HepG2 (cell line): Measurements from ENCODE around the gene TRIO. TPM values are rescaled to one million over a fixed set of nuclear protein-coding genes. Genes with fewer than 3 reads are reported as not detected.

Experiments
- ATAC-seq: fragments of 200-7000 bp; cut with Tn5 transposase; 3 replicates; pipeline ENCODE4 v1.9.1; 2020; ENCODE audit warnings: mild to moderate bottlenecking, moderate library complexity
- BruUV-seq: library from RNA; stranded (reverse); fragments of 400-500 nt; replicated peaks from 2 replicates; lab custom pipeline; 2021; lab: Mats Ljungman, UMichigan
- CTCF ChIA-PET: fragments of 300-600 bp; formaldehyde crosslinking; extraction: SDS; loops from one replicate; lab custom pipeline; 2021; ENCODE audit warnings: low total read pairs, inconsistent platforms, low intra/inter-chr PET ratio; lab: Yijun Ruan, JAX
- POLR2A ChIA-PET: fragments of 350-600 bp; sonication (Branson Sonifier 250); formaldehyde crosslinking; loops from one replicate; lab custom pipeline; 2020; ENCODE audit warnings: antibody characterized with exemption, inconsistent platforms; lab: Yijun Ruan, JAX
- DNase-seq: peaks from one replicate; pipeline ENCODE4 v3.0.0-alpha.2; 2015; ENCODE audit warnings: low spot score
- FAIRE-seq: peaks from 3 replicates; lab custom pipeline; 2011; peaks lifted over from hg19 to GRCh38; lab: Jason Lieb, UNC
- H2AFZ ChIP-seq: one replicate; pipeline ENCODE4 v1.6.1; 2011; ENCODE audit warnings: low read length, inconsistent platforms
- H3K27ac ChIP-seq: fragments of 300-600 bp; 3 replicates; pipeline ENCODE4 v1.8.0; 2011; ENCODE audit warnings: mixed run types, mild to moderate bottlenecking, mixed read lengths, low read length, inconsistent platforms; ENCODE audit not compliant: insufficient read depth; ENCODE audit errors: extremely low read length
- H3K27me3 ChIP-seq, 2 experiments: fragments of 200-600 bp in 1 of 2; 2 replicates in 1 of 2; 3 replicates in 1 of 2; pipeline versions ENCODE4 v1.6.0 to v1.8.0; 2011; ENCODE audit warnings: low read length in 2 of 2, mild to moderate bottlenecking in 2 of 2, moderate library complexity in 2 of 2, inconsistent platforms in 1 of 2; ENCODE audit not compliant: insufficient read depth in 2 of 2, control insufficient read depth in 1 of 2
- H3K36me3 ChIP-seq, 2 experiments: fragments of 200-600 bp in 1 of 2; replicated peaks in 1 of 2; 2 replicates in 1 of 2; 3 replicates in 1 of 2; pipeline versions ENCODE4 v1.5.1 to v1.8.0; 2011; ENCODE audit warnings: low read length in 2 of 2, inconsistent platforms in 1 of 2; ENCODE audit not compliant: insufficient read depth in 2 of 2, control insufficient read depth in 1 of 2
- H3K4me1 ChIP-seq: 2 replicates; pipeline ENCODE4 v1.5.1; 2012; ENCODE audit warnings: low read length, inconsistent platforms; ENCODE audit not compliant: insufficient read depth
- H3K4me2 ChIP-seq: 2 replicates; pipeline ENCODE4 v1.6.0; 2011; ENCODE audit warnings: low read depth, low read length, inconsistent platforms
- H3K4me3 ChIP-seq, 3 experiments: fragments of 200-600 bp in 1 of 3; sonication (generic), shearing (Covaris generic) in 1 of 3; replicated peaks in 1 of 3; 2 replicates each; pipeline ENCODE4 v1.5.1; 2011 to 2016; ENCODE audit warnings: low read length in 3 of 3, inconsistent platforms in 2 of 3, low read depth in 2 of 3, mild to moderate bottlenecking in 2 of 3, control low read depth in 1 of 3, mixed read lengths in 1 of 3; ENCODE audit not compliant: insufficient read depth in 1 of 3
- H3K79me2 ChIP-seq: one replicate; pipeline ENCODE4 v1.6.1; 2011; ENCODE audit warnings: low read length, inconsistent platforms; ENCODE audit not compliant: insufficient read depth
- H3K9ac ChIP-seq: 2 replicates; pipeline ENCODE4 v1.6.0; 2011; ENCODE audit warnings: mild to moderate bottlenecking, low read depth, low read length, inconsistent platforms; ENCODE audit not compliant: insufficient read depth
- H3K9me3 ChIP-seq: 2 replicates; pipeline ENCODE4 v1.5.1; 2012; ENCODE audit warnings: mild to moderate bottlenecking, low read length
- H4K20me1 ChIP-seq: 2 replicates; pipeline ENCODE4 v1.6.0; 2011; ENCODE audit warnings: inconsistent platforms, mild to moderate bottlenecking, low read length, moderate library complexity; ENCODE audit not compliant: insufficient read depth
- ARID2 ChIP-seq: sonication (generic); formaldehyde crosslinking; IDR thresholded peaks from 2 replicates; pipeline ENCODE4 v1.8.1; 2022; ENCODE audit warnings: mild to moderate bottlenecking, missing genetic modification reagents, borderline replicate concordance
- EEA1 ChIP-seq: sonication (generic); formaldehyde crosslinking; IDR thresholded peaks from 2 replicates; pipeline ENCODE4 v1.5.1; 2020; ENCODE audit warnings: mild to moderate bottlenecking, missing genetic modification reagents, borderline replicate concordance
- ETV6 ChIP-seq: sonication (generic); formaldehyde crosslinking; conservative IDR thresholded peaks from 2 replicates; pipeline ENCODE4 v1.4.0; 2020; ENCODE audit warnings: missing genetic modification reagents
- GABPA ChIP-seq, 2 experiments: IDR thresholded peaks; 2 replicates each; pipeline ENCODE4 v1.6.1; 2011 to 2016; ENCODE audit warnings: low read depth in 2 of 2, low read length in 1 of 2, missing biosample characterization in 1 of 2, missing genetic modification characterization in 1 of 2
- HMGA1 ChIP-seq: sonication (generic); formaldehyde crosslinking; conservative IDR thresholded peaks from 2 replicates; pipeline ENCODE4 v1.4.0; 2020; ENCODE audit warnings: missing genetic modification reagents
- HOXA7 ChIP-seq: sonication (generic); formaldehyde crosslinking; IDR thresholded peaks from 2 replicates; pipeline ENCODE4 v1.8.1; 2022; ENCODE audit warnings: mild to moderate bottlenecking, missing genetic modification reagents, moderate library complexity
- NFE2L2 ChIP-seq: fragments of 150-350 bp; IDR thresholded peaks from 2 replicates; pipeline ENCODE4 v1.6.1; 2014; ENCODE audit warnings: low read length
- PCBP2 ChIP-seq: fragments of 200-400 bp; formaldehyde crosslinking; optimal IDR thresholded peaks from 2 replicates; pipeline ENCODE3; 2018; ENCODE audit warnings: low read length, low read depth; ENCODE audit not compliant: poor library complexity, severe bottlenecking
- RXRB ChIP-seq: IDR thresholded peaks from 2 replicates; pipeline ENCODE4 v1.6.1; 2016; ENCODE audit warnings: borderline replicate concordance, missing genetic modification reagents, missing compliant biosample characterization
- THAP11 ChIP-seq: IDR thresholded peaks from 2 replicates; pipeline ENCODE4 v1.6.1; 2016; ENCODE audit warnings: missing biosample characterization, missing genetic modification reagents
- ZBTB26 ChIP-seq: IDR thresholded peaks from 2 replicates; pipeline ENCODE4 v1.6.1; 2016; ENCODE audit warnings: missing compliant biosample characterization, missing genetic modification reagents, borderline replicate concordance
- ZNF205 ChIP-seq: IDR thresholded peaks from 2 replicates; pipeline ENCODE4 v1.6.1; 2018; ENCODE audit warnings: missing biosample characterization, missing genetic modification reagents
- ZNF367 ChIP-seq: sonication (generic); formaldehyde crosslinking; IDR thresholded peaks from 2 replicates; pipeline ENCODE4 v1.4.0; 2020; ENCODE audit warnings: missing genetic modification reagents, borderline replicate concordance
- ZNF580 ChIP-seq: IDR thresholded peaks from 2 replicates; pipeline ENCODE4 v1.6.1; 2016; ENCODE audit warnings: low read depth, borderline replicate concordance
- ZNF652 ChIP-seq: IDR thresholded peaks from 2 replicates; pipeline ENCODE4 v1.6.1; 2016; ENCODE audit warnings: low read depth, borderline replicate concordance
- ZNF709 ChIP-seq: sonication (generic); formaldehyde crosslinking; IDR thresholded peaks from 2 replicates; pipeline ENCODE4 v1.5.0; 2020; ENCODE audit warnings: mild to moderate bottlenecking, missing genetic modification reagents
- ZSCAN20 ChIP-seq: sonication (generic); formaldehyde crosslinking; IDR thresholded peaks from 2 replicates; pipeline ENCODE4 v1.4.0; 2020; ENCODE audit warnings: missing genetic modification reagents, mild to moderate bottlenecking, borderline replicate concordance
- WGBS: methylation state at CpG from one replicate; pipeline ENCODE4 v1.1.6; 2017; ENCODE audit warnings: low lambda C conversion rate; 5-methylcytosine and 5-hydroxymethylcytosine counted together
- in situ Hi-C: cut with HindIII; loops from 2 replicates; pipeline ENCODE4 v1.10.0; 2017; ENCODE audit warnings: low pct_unique_long_range_greater_than_20kb; ENCODE audit not compliant: extremely low pct_ligation_motif_present
- intact Hi-C: fragments of 100-400 bp; cut with micrococcal nuclease; formaldehyde crosslinking; loops from one replicate; pipeline ENCODE4 v1.10.0; 2022; ENCODE audit not compliant: unreplicated experiment
- polyA plus RNA-seq, 8 experiments: library from polyadenylated mRNA; depleted of rRNA in 3 of 8; stranded (reverse) in 7 of 8; unstranded in 1 of 8; fragments of >200 nt; fragmentation: Illumina TruSeq in 4 of 8; extraction: Trizol in 4 of 8; gene quantifications; 2 replicates each; pipeline versions ENCODE4 v1.2.1 to v1.2.3, GENCODE V29; 2011 to 2016; ENCODE audit warnings: low read depth in 4 of 8, missing spikeins in 1 of 8, mixed read lengths in 1 of 8; ENCODE audit not compliant: insufficient read depth in 1 of 8
- total RNA-seq, 5 experiments: library from RNA; depleted of rRNA; stranded (reverse); fragments of >200 nt; fragmentation: Illumina TruSeq; extraction: Trizol; gene quantifications; 2 replicates each; pipeline ENCODE4 v1.2.3, GENCODE V29; 2016; ENCODE audit warnings: low read depth in 1 of 5

The TRIO gene
- total and polyA plus RNA-seq, 2 of the 13 experiments (the other 11 are each of a cell fraction or from before 2014, with no cell fraction given): 45.2 to 45.9 TPM

- TF ChIP-seq THAP11 (no peak), PCBP2 (no peak), HMGA1 (no peak), ZNF709 (no peak), ZNF367 (CRISPR knock-in tag) (no peak)
These were observed 267.5 kb downstream of the TRIO start (continued) for GRCh38 chr5:14410394-14411201.

- FAIRE-seq (no peak), DNase-seq (no peak), ATAC-seq (no peak)
- over 99% methylated on average over 6 of the region's 6 CpGs for WGBS
- Histone ChIP-seq H3K9me3 (no peaks in the 10 kb centered on the region), H3K4me3 (no peak overlapping the region), H3K9ac (no peak overlapping the region), H3K4me2 (no peak overlapping the region), H3K79me2 (no peaks in the 10 kb centered on the region), H3K4me1 (no peaks in the 10 kb centered on the region), H2AFZ (no peak overlapping the region), H3K27ac (no peak overlapping the region), H3K36me3 (peaks cover 25 to 81% of the 10 kb centered on the region in 2 experiments; a peak in 4 of 5 replicates), H3K27me3 (no peaks in the 10 kb centered on the region), H4K20me1 (no peaks in the 10 kb centered on the region)
- BruUV-seq: no TSS peak
- in situ Hi-C loops: no loop called here
- TF ChIP-seq ZSCAN20 (no peak), NFE2L2 (no peak), EEA1 (no peak), HOXA7 (CRISPR knock-in tag) (no peak), ETV6 (CRISPR knock-in tag) (no peak), ZBTB26 (CRISPR knock-in tag) (no peak), ZNF652 (CRISPR knock-in tag) (no peak), RXRB (CRISPR knock-in tag) (no peak), ZNF580 (CRISPR knock-in tag) (no peak), GABPA (IDR thresholded peaks at IDR 0.05; ENCODE audit: low read depth, low read length) (no peak), GABPA (CRISPR knock-in tag; IDR thresholded peaks at IDR 0.05; ENCODE audit: low read depth) (no peak), ZNF205 (CRISPR knock-in tag) (no peak), ARID2 (CRISPR knock-in tag) (no peak)
- intact Hi-C loops: no loop called here
- CTCF ChIA-PET: no interaction called here
- POLR2A ChIA-PET: no interaction called here
These were observed 268.1 kb downstream of the TRIO start for GRCh38 chr5:14411216-14411615.
